K562 (cell line): ENCODE measurements around the gene IL7R. TPM values are rescaled to one million over a fixed set of nuclear protein-coding genes. Genes with fewer than 3 reads are reported as not detected.

Experiments
- ATAC-seq: fragments of 200-7000 bp; cut with Tn5 transposase; 3 replicates; pipeline ENCODE4 v1.9.1; 2020; ENCODE audit warnings: moderate library complexity
- BruUV-seq: library from RNA; stranded (reverse); fragments of 400-500 nt; replicated peaks from 2 replicates; lab custom pipeline; 2021; lab: Mats Ljungman, UMichigan
- CTCF ChIA-PET: fragments of 300-600 bp; formaldehyde crosslinking; extraction: SDS; loops from one replicate; lab custom pipeline; 2021; ENCODE audit warnings: low intra/inter-chr PET ratio; lab: Yijun Ruan, JAX
- POLR2A ChIA-PET: fragments of 300-600, 350-650 bp; sonication (Branson Sonifier 250); formaldehyde crosslinking; extraction: SDS; loops from one replicate; lab custom pipeline; 2021; ENCODE audit warnings: antibody characterized with exemption, inconsistent platforms; lab: Yijun Ruan, JAX
- DNase-seq, 4 experiments: peaks; one replicate each; pipeline versions ENCODE4 v3.0.0 to v3.0.0-alpha.2; 2011 to 2018; ENCODE audit warnings: low spot score in 3 of 4, mixed read lengths in 3 of 4; ENCODE audit errors: extremely low read depth in 1 of 4
- FAIRE-seq: peaks from 2 replicates; lab custom pipeline; 2011; peaks lifted over from hg19 to GRCh38; lab: Jason Lieb, UNC
- H2AFZ ChIP-seq: 2 replicates; pipeline ENCODE4 v1.6.0; 2011; ENCODE audit warnings: low read depth, low read length, control low read depth, inconsistent platforms
- H3K27ac ChIP-seq: fragments of 200-600 bp; 3 replicates; pipeline ENCODE4 v1.8.0; 2011; ENCODE audit warnings: low read depth, mild to moderate bottlenecking, control low read depth, inconsistent platforms, low read length, moderate library complexity, mixed read lengths; ENCODE audit errors: extremely low read depth
- H3K27me3 ChIP-seq, 2 experiments: fragments of 300-600 bp in 1 of 2; 2 replicates in 1 of 2; 3 replicates in 1 of 2; pipeline versions ENCODE4 v1.6.0 to v1.8.0; 2011; ENCODE audit warnings: inconsistent platforms in 2 of 2, low read length in 2 of 2, mild to moderate bottlenecking in 1 of 2, mixed read lengths in 1 of 2, moderate library complexity in 1 of 2; ENCODE audit not compliant: control insufficient read depth in 2 of 2, insufficient read depth in 2 of 2
- H3K36me3 ChIP-seq: fragments of 300-600 bp; 3 replicates; pipeline ENCODE4 v1.8.0; 2011; ENCODE audit warnings: mild to moderate bottlenecking, low read length, inconsistent platforms; ENCODE audit not compliant: control insufficient read depth, insufficient read depth
- H3K4me1 ChIP-seq, 2 experiments: fragments of 200-600 bp in 1 of 2; replicated peaks in 1 of 2; 2 replicates in 1 of 2; 3 replicates in 1 of 2; pipeline versions ENCODE4 v1.5.1 to v1.8.0; 2011; ENCODE audit warnings: inconsistent platforms in 2 of 2, low read length in 2 of 2, mild to moderate bottlenecking in 1 of 2, mixed read lengths in 1 of 2, moderate library complexity in 1 of 2; ENCODE audit not compliant: control insufficient read depth in 2 of 2, insufficient read depth in 2 of 2
- H3K4me2 ChIP-seq: 2 replicates; pipeline ENCODE4 v1.6.1; 2011; ENCODE audit warnings: low read length, control low read depth, inconsistent platforms, mixed read lengths; ENCODE audit not compliant: insufficient read depth
- H3K4me3 ChIP-seq: fragments of 200-600 bp; sonication (generic), shearing (Covaris generic); 2 replicates; pipeline ENCODE4 v1.5.1; 2016; ENCODE audit warnings: control low read depth, inconsistent platforms
- H3K79me2 ChIP-seq: fragments of 200-600 bp; 3 replicates; pipeline ENCODE4 v1.8.0; 2011; ENCODE audit warnings: low read length, inconsistent platforms; ENCODE audit not compliant: control insufficient read depth, insufficient read depth
- H3K9ac ChIP-seq, 2 experiments: 2 replicates each; pipeline versions ENCODE4 v1.6.0 to v1.6.1; 2011; ENCODE audit warnings: low read depth in 2 of 2, low read length in 2 of 2, control low read depth in 1 of 2, inconsistent platforms in 1 of 2, mild to moderate bottlenecking in 1 of 2, mixed read lengths in 1 of 2; ENCODE audit not compliant: insufficient read depth in 1 of 2
- H3K9me1 ChIP-seq: one replicate; pipeline ENCODE4 v1.6.0; 2011; ENCODE audit warnings: inconsistent platforms, mild to moderate bottlenecking, low read length, moderate library complexity; ENCODE audit not compliant: control insufficient read depth, insufficient read depth
- H3K9me3 ChIP-seq: replicated peaks from 2 replicates; pipeline ENCODE4 v1.5.1; 2011; ENCODE audit warnings: low read depth, low read length, inconsistent platforms; ENCODE audit not compliant: control insufficient read depth, insufficient read depth
- H4K20me1 ChIP-seq: replicated peaks from 2 replicates; pipeline ENCODE4 v1.6.1; 2011; ENCODE audit warnings: low read length, inconsistent platforms, mixed read lengths; ENCODE audit not compliant: control insufficient read depth, insufficient read depth
- ARID1B ChIP-seq: fragments of 450-650 bp; IDR thresholded peaks from 2 replicates; pipeline ENCODE4 v1.6.1; 2016; ENCODE audit warnings: antibody characterized with exemption, mild to moderate bottlenecking, inconsistent platforms
- BHLHE40 ChIP-seq: IDR thresholded peaks from 2 replicates; pipeline ENCODE4 v1.6.1; 2011; ENCODE audit warnings: low read length, improper control_type of control experiment
- CBFB ChIP-seq: sonication (generic); formaldehyde crosslinking; IDR thresholded peaks from 2 replicates; pipeline ENCODE4 v1.4.0; 2020; ENCODE audit warnings: mild to moderate bottlenecking, missing genetic modification reagents
- DIDO1 ChIP-seq: fragments of 450-650 bp; IDR thresholded peaks from 2 replicates; pipeline ENCODE4 v1.6.1; 2016; ENCODE audit warnings: low read depth, missing biosample characterization, missing genetic modification characterization
- ERF ChIP-seq: fragments of 450-650 bp; formaldehyde crosslinking; IDR thresholded peaks from 2 replicates; pipeline ENCODE4 v1.4.0; 2020; ENCODE audit warnings: mild to moderate bottlenecking, mixed read lengths
- IRF1 ChIP-seq: sonication (generic); formaldehyde crosslinking; IDR thresholded peaks from 2 replicates; pipeline ENCODE4 v1.8.0; 2022; ENCODE audit warnings: missing genetic modification reagents, mild to moderate bottlenecking, borderline replicate concordance
- JUNB ChIP-seq: fragments of 450-650 bp; formaldehyde crosslinking; conservative IDR thresholded peaks from 2 replicates; pipeline ENCODE4 v1.4.0; 2020; ENCODE audit warnings: mild to moderate bottlenecking
- JUND ChIP-seq, 2 experiments: IDR thresholded peaks; 2 replicates in 1 of 2; 3 replicates in 1 of 2; pipeline ENCODE4 v1.6.1; 2011; ENCODE audit warnings: borderline replicate concordance in 2 of 2, low read depth in 2 of 2, low read length in 2 of 2, improper control_type of control experiment in 1 of 2, missing biosample characterization in 1 of 2, missing genetic modification characterization in 1 of 2, missing genetic modification reagents in 1 of 2
- KLF16 ChIP-seq: IDR thresholded peaks from 2 replicates; pipeline ENCODE4 v1.6.1; 2016; ENCODE audit warnings: antibody characterized with exemption
- SREBF2 ChIP-seq: sonication (generic); formaldehyde crosslinking; IDR thresholded peaks from 2 replicates; pipeline ENCODE4 v1.4.0; 2020; ENCODE audit warnings: mild to moderate bottlenecking, missing genetic modification reagents
- ZNF57 ChIP-seq: fragments of 450-650 bp; formaldehyde crosslinking; IDR thresholded peaks from 2 replicates; pipeline ENCODE4 v1.4.0; 2020; ENCODE audit warnings: mild to moderate bottlenecking, moderate library complexity
- ZNF77 ChIP-seq: fragments of 250-450 bp; sonication (Bioruptor Pico); IDR thresholded peaks from 2 replicates; pipeline ENCODE4 v1.5.0; 2020
- WGBS: fragments of 100-300 bp; shearing (Covaris generic); methylation state at CpG from one replicate; pipeline ENCODE4 v1.1.6; 2016; ENCODE audit warnings: low coverage, mixed read lengths; ENCODE audit not compliant: insufficient coverage; ENCODE audit errors: missing lambda C conversion rate; 5-methylcytosine and 5-hydroxymethylcytosine counted together
- in situ Hi-C: fragments of 300-500 bp; cut with MboI; formaldehyde crosslinking; loops from 4 replicates; pipeline ENCODE4 v1.15.0; 2018; ENCODE audit warnings: inconsistent platforms, mixed read lengths
- intact Hi-C: fragments of 100-400 bp; cut with micrococcal nuclease; formaldehyde crosslinking; loops from 2 replicates; pipeline ENCODE4 v1.14.2; 2022
- polyA plus RNA-seq, 8 experiments: library from polyadenylated mRNA; depleted of rRNA in 4 of 8; stranded (reverse) in 5 of 8; unstranded in 3 of 8; fragments of >200 nt; fragmentation: Nextera tagmentation in 2 of 8; fragmentation: Illumina TruSeq in 1 of 8; extraction: Ambion mirVana in 2 of 8; extraction: Trizol in 1 of 8; gene quantifications; 2 replicates each; pipeline versions ENCODE4 v1.2.1 to v1.2.3, GENCODE V29; 2011 to 2014; ENCODE audit warnings: inconsistent platforms in 1 of 8, missing spikeins in 1 of 8
- total RNA-seq, 7 experiments: library from RNA; depleted of rRNA in 6 of 7; stranded (reverse); fragments of >200 nt in 6 of 7; fragmentation: Illumina TruSeq in 2 of 7; extraction: Trizol in 2 of 7; gene quantifications; 2 replicates each; pipeline versions ENCODE4 v1.2.1 to v1.2.3, GENCODE V29; 2011 to 2021; ENCODE audit warnings: low replicate concordance in 1 of 7

Gene IL7R
- total and polyA plus RNA-seq, 9 of the 15 experiments (the other 6 are each of a cell fraction or from before 2014, with no cell fraction given), result 0.04 to 0.98 (median 0.09) TPM; not detected in 3

- TF ChIP-seq IRF1 (CRISPR knock-in tag), result no peak
- no peak for TF ChIP-seq SREBF2 (CRISPR knock-in tag)
- no peak for TF ChIP-seq KLF16
- no peak for TF ChIP-seq CBFB (CRISPR knock-in tag)
- no peak for TF ChIP-seq JUND (IDR thresholded peaks at IDR 0.05; ENCODE audit: borderline replicate concordance, low read depth, low read length)
- TF ChIP-seq JUND (tag; IDR thresholded peaks at IDR 0.05; ENCODE audit: borderline replicate concordance, low read depth, low read length), result no peak
- no peak for TF ChIP-seq ARID1B
Observed at GRCh38 chr5:35898952-35899660, 42.4 kb downstream of the IL7R start (continued).

- Histone ChIP-seq H3K4me3 (no peak overlapping the region), H4K20me1 (0 out of 2 replicates have a peak, but pooled peaks cover 3% of the 10 kb centered on the region)
- no peak for ATAC-seq
- CTCF ChIA-PET, result no interaction called here
- no peak for TF ChIP-seq ZNF77
- TF ChIP-seq BHLHE40, result no peak
- TF ChIP-seq ERF (CRISPR knock-in tag), result no peak
- no peak for TF ChIP-seq DIDO1 (tag)
- TF ChIP-seq ZNF57, result no peak
- no peak for TF ChIP-seq JUNB (CRISPR knock-in tag)
- TF ChIP-seq, all 486 proteins: peak for 0
- Histone ChIP-seq H3K9ac (no peak overlapping the region), H3K79me2 (no peaks in the 10 kb centered on the region), H2AFZ (no peak overlapping the region), H3K4me2 (no peak overlapping the region), H3K4me1 (no peaks in the 10 kb centered on the region), H3K36me3 (no peaks in the 10 kb centered on the region), H3K27me3 (no peaks in the 10 kb centered on the region), H3K27ac (no peak overlapping the region), H3K9me3 (no peaks in the 10 kb centered on the region), H3K9me1 (no peaks in the 10 kb centered on the region)
- intact Hi-C loops, result no loop called here
- DNase-seq (no peak), FAIRE-seq (no peak)
- BruUV-seq, result no TSS peak
- in situ Hi-C loops, result no loop called here
- POLR2A ChIA-PET, result no interaction called here
- WGBS, result 0% methylated on average over 3 of the region's 3 CpGs
Observed at GRCh38 chr5:35899800-35900199, 43.1 kb downstream of the IL7R start.
